GM19397 (cell line): ENCODE data around the gene NBPF1.
"Not testable (repeated sequence)": the region's sequence is repeated elsewhere in the genome, so short reads cannot be mapped to it uniquely, and the experiment has no call there.

ENCODE experiments used
- ATAC-seq: cut with Tn5 transposase; IDR thresholded peaks from one replicate; pipeline ENCODE4 v1.9.1; 2021; ENCODE audit warnings: mild to moderate bottlenecking, moderate library complexity; ENCODE audit not compliant: unreplicated experiment

The NBPF1 gene

DNA sequence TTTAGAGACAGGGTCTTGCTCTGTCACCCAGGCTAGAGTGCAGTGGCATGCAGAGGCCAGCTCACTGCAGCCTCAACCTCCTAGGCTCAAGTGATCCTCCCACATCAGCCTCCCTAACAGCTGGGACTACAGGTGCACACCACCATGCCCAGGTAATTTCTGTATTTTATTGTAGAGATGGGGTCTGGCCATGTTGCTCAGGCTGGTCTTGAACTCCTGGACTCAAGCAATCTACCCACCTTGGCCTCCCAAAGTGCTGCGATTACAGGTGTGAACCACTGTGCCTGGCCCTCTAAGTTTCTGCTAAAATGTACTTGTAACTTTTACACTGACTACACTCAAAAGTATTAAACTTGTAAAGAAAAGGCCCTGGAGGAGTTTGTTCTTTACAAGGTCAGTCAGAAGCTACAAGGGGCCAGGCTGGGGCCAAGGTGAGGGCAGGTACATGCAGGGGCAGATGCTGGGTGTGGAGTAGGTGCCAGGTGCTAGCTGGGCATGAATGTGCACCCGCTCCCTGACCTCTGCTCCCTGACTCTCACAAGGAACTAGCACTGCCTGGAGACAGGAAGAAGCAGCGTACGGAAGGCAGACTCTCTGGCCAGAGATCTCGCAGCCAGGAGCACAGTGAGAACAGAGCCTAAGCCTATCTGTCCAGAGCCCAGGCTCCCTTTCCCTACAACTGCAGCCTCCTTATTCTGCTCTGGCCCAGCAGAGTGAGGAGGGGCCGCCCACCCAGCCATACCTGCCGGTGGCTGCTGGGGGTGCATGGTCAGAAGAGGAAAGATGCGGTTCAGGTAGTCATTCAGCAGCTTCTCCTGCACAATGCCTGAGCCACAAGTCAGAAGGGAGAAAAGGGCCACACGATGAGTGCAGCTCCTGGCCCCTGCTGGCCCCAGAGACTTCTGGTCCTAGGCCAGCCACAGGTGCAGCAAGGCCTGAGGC, 28.9 kb upstream of the NBPF1 start:
- ATAC-seq, result not testable (repeated sequence)

DNA sequence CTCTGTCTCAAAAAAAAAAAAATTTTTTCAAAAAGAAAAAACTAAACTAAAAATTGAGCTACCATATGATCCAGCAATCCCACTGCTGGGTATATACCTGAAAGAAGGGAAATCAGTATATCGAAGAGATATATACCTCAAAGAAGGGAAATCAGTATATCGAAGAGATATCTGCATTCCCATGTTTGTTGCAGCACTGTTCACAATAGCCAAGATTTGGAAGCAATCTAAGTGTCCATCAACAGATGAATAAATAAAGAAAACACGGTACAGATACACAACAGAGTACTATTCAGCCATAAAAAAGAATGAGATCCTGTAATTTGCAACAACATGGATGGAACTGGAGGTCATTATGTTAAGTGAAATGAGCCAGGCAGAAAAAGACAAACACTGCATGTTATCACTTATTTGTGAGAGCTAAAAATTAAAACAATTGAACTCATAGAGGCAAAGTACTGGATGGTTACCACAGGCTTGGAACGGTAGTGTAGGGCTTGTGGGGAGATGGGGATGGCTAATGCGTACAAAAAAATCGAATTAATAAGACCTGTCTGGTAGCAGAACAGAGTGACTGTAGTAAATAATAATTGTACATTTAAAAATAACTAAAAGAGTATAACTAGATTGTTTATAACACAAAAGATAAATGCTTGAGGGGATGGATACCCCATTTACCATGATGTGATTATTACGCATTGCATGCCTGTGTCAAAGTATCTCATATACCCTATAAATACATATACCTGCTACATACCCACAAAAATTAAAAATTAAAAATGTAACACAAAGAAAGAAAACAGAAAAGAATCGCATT, 28.0 kb upstream of the NBPF1 start:
- not testable (repeated sequence) for ATAC-seq

- ATAC-seq, result not testable (repeated sequence)
Measured at GRCh38 chr1:16639091-16640031, 26.0 kb upstream of the NBPF1 start.

- not testable (repeated sequence) for ATAC-seq
Measured at GRCh38 chr1:16637941-16638778, 24.8 kb upstream of the NBPF1 start.

GRCh38 chr1:16636551-16637195, 23.3 kb upstream of the NBPF1 start:
- ATAC-seq, result not testable (repeated sequence)

GRCh38 chr1:16635959-16636358, 22.6 kb upstream of the NBPF1 start:
- ATAC-seq, result not testable (repeated sequence)

- ATAC-seq, result not testable (repeated sequence)
Measured at GRCh38 chr1:16633540-16634282, 20.3 kb upstream of the NBPF1 start.

GRCh38 chr1:16632044-16632850, 18.9 kb upstream of the NBPF1 start:
- not testable (repeated sequence) for ATAC-seq

DNA sequence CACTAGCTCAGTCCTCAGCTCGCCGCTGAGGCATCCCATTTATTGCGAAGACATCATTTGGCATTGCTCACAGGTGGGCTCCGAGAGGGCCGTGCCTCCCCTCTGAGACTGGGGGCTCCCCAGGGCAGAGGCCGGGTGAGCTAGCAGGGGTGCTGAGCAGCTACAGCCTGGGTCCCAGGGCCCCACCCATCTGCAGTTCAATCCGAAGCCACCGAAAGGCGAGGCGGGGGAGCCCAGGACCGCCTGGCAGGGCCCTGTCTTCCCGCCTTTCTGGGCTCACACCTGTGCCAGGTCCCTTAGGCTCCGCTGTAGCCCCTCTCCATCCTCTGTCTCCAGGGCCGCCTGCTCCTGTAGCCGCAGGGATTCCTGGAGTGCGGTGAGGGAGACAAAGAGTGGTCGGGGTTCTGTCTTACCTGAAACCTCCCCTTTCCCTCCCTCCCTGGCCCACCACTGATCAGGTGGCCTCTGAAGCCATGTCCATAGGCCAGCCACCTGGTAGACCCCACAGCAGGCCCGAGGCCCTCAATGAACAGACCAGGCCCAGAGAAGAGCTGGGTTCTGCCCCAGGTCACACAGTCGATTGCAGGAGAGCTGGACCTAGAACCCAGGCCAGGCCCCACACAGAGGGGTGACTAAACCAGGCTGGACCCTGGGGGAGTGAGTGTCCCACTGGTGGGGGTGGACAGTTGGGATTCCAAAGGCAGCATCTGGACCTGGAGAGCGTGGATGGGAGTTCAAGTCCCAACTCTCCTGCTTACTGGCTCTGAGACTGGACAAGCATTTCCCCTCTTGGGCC, 18.1 kb upstream of the NBPF1 start:
- no peak for ATAC-seq

GRCh38 chr1:16630661-16631247, 17.4 kb upstream of the NBPF1 start:
- ATAC-seq, result no peak

DNA sequence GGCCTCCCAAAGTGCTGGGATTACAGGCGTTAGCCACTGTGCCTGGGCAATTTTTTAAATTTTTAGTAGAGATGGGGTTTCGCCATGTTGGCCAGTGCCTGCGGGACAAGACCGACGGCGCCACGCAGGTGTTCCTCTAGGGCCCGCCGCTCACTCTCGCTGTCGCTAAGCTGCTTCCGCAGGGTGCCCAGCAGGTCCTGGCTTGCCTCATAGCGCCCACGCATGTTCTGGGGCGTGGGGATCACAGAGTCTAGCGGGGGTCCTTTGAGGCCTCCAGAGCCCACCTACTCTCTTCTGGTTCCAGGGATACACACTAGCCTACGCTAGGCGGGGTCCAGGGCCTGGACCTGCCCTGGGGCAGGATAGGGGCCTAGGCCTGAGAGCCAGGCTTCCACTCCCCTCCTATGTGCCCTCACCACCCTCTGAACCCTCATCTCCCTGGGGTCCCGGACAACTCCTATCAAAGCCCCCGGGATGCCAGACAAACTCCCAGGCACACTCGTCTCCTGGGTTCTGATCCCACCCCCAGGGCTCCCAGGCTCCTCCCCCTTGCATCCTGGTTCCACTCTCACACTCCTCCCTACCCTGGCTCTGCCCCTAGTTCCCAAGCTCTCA, 16.7 kb upstream of the NBPF1 start:
- ATAC-seq, result not testable (repeated sequence)

DNA sequence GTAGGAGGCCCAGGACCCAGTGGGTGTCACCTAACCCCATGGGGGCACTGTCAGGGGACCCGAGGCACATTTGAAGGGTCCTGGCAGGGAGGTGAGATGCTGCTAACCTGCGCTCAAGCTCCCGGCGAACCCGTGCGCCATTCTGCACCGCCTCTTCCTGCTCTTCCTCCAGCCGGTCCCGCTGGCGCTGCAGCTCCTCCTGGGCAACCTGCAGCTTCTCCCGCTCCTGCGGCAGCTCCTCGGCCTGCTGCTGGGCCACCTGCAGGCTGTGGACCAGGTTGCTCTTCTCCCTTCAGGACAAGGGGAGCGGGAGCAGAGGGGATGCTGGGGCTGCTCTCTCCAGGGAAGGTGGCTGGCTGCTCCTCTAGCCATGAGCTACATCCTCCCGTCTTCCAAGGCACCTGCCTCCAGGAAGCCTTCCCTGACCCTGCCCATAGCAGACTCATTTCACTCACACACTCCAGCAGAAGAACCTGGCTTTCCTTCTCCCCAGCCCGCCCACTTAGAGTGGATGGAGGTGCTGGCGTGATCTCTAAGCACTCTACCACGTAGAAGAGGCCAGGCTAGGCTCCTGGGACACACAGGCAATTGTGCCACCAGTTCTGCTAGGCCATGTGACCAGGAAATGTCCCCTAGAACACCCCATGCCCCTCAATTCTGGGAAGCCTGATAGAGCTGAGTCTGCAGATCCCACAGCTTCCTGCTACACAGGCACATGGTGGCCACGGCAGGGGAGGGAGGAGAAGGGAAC, 15.2 kb upstream of the NBPF1 start:
- ATAC-seq, result no peak

- ATAC-seq, result not testable (repeated sequence)
Measured at GRCh38 chr1:16626409-16626983, 13.1 kb upstream of the NBPF1 start.

- no peak for ATAC-seq
Measured at GRCh38 chr1:16625497-16626408, 12.4 kb upstream of the NBPF1 start.
